Activated B cell treated with CpG ODN at 0.5 μM for 24 hours (primary cell): Measurements from ENCODE around the gene CCNC. TPM values are rescaled to one million over a fixed set of nuclear protein-coding genes. Genes with fewer than 3 reads are reported as not detected.
A peak's percentile ranks its signal among the peaks of the same experiment; 100 is the strongest.

Experiments used
- ATAC-seq: fragments of 200-7000 bp; cut with Tn5 transposase; one replicate; pipeline ENCODE4 v1.10.0; 2021; ENCODE audit warnings: low read depth, mild to moderate bottlenecking, moderate library complexity
- CTCF ChIA-PET: fragments of 350-600 bp; sonication (Branson Sonifier 250); formaldehyde crosslinking; loops from one replicate; lab custom pipeline; 2021; ENCODE audit warnings: antibody characterized with exemption; lab: Charles Lee
- POLR2A ChIA-PET: fragments of 350-600 bp; sonication (Branson Sonifier 250); formaldehyde crosslinking; loops from one replicate; lab custom pipeline; 2021; ENCODE audit warnings: antibody characterized with exemption; lab: Charles Lee
- DNase-seq: peaks from one replicate; pipeline ENCODE4 v3.0.0; 2022
- H3K27ac Mint-ChIP-seq: one replicate; pipeline ENCODE4 v1.8.0; 2020; ENCODE audit warnings: mixed read lengths
- H3K27me3 Mint-ChIP-seq: one replicate; pipeline ENCODE4 v1.8.0; 2021; ENCODE audit warnings: mixed read lengths
- H3K36me3 Mint-ChIP-seq: one replicate; pipeline ENCODE4 v1.8.0; 2021; ENCODE audit warnings: low read depth, mixed read lengths
- H3K4me1 Mint-ChIP-seq: one replicate; pipeline ENCODE4 v1.8.0; 2021; ENCODE audit warnings: mixed read lengths
- H3K4me3 Mint-ChIP-seq: one replicate; pipeline ENCODE4 v1.8.0; 2020; ENCODE audit warnings: mild to moderate bottlenecking, mixed read lengths
- H3K9me3 Mint-ChIP-seq: one replicate; pipeline ENCODE4 v1.8.0; 2020; ENCODE audit warnings: mixed read lengths
- CTCF ChIP-seq: fragments of 200-600 bp; IDR thresholded peaks from one replicate; pipeline ENCODE4 v1.8.0; 2022; ENCODE audit warnings: antibody characterized with exemption, mild to moderate bottlenecking
- intact Hi-C: fragments of 100-400 bp; cut with micrococcal nuclease; formaldehyde crosslinking; loops from one replicate; pipeline ENCODE4 v1.15.1; 2024
- total RNA-seq: library from RNA; stranded (reverse); gene quantifications from 2 replicates; pipeline ENCODE4 v1.2.3, GENCODE V29; 2022

Gene CCNC
- total RNA-seq, 1 donor from 2014 or later: 51.6 TPM

- intact Hi-C loops: no loop called here
- POLR2A ChIA-PET: no interaction called here
- Mint-ChIP-seq H3K36me3 (no peaks in the 10 kb centered on the region), H3K4me1 (peaks cover 22% of the 10 kb centered on the region), H3K4me3 (no peak overlapping the region), H3K27me3 (peaks cover 79% of the 10 kb centered on the region), H3K9me3 (peaks cover 2% of the 10 kb centered on the region), H3K27ac (no peak overlapping the region)
- DNase-seq (no peak), ATAC-seq (no peak)
- CTCF ChIA-PET: interaction anchor here (1.3 kb wide), 1 partner anchor 20 kb away, joined by 3 read pairs; no protein-coding TSS in a partner anchor
- TF ChIP-seq CTCF: no peak
Measured at GRCh38 chr6:99608886-99609482, 40.5 kb upstream of the CCNC start.

- CTCF ChIA-PET: interaction anchor here (1.3 kb wide), 1 partner anchor 20 kb away, joined by 3 read pairs; no protein-coding TSS in a partner anchor
Measured at GRCh38 chr6:99608059-99608885, 39.8 kb upstream of the CCNC start.

GRCh38 chr6:99607416-99608036, 39.1 kb upstream of the CCNC start:
- Mint-ChIP-seq H3K9me3 (peaks cover 2% of the 10 kb centered on the region), H3K27ac (no peak overlapping the region), H3K4me1 (peaks cover 27% of the 10 kb centered on the region), H3K36me3 (no peaks in the 10 kb centered on the region), H3K4me3 (no peak overlapping the region), H3K27me3 (peaks cover 79% of the 10 kb centered on the region)
- ChIA-PET POLR2A (interaction anchor here (1.1 kb wide), 1 partner anchor 19 kb away, joined by 3 read pairs; no protein-coding TSS in a partner anchor), CTCF (interaction anchor here (1.3 kb wide), 1 partner anchor 19 kb away, joined by 3 read pairs; no protein-coding TSS in a partner anchor)
- no peak for DNase-seq
- no peak for TF ChIP-seq CTCF
- ATAC-seq: no peak
- intact Hi-C loops: no loop called here

More at GRCh38 chr6:99608059-99608885, 39.8 kb upstream of the CCNC start:
- H3K4me3 Mint-ChIP-seq: no peak overlapping the region
- H3K27me3 Mint-ChIP-seq: peaks cover 79% of the 10 kb centered on the region
- TF ChIP-seq CTCF: no peak
- intact Hi-C loops: no loop called here
- POLR2A ChIA-PET: no interaction called here
- ATAC-seq (no peak), DNase-seq (no peak)
- H3K4me1 Mint-ChIP-seq: peaks cover 27% of the 10 kb centered on the region
- H3K9me3 Mint-ChIP-seq: peaks cover 2% of the 10 kb centered on the region
- H3K36me3 Mint-ChIP-seq: no peaks in the 10 kb centered on the region
- peak overlapping the region; percentile 24 for H3K27ac Mint-ChIP-seq

GRCh38 chr6:99606656-99607415, 38.4 kb upstream of the CCNC start, which contains the start of gene PRDM13:
Gene PRDM13 (plus strand): TSS chr6:99606833. CDS start chr6:99607035, 202 bp downstream.
- H3K27ac Mint-ChIP-seq: no peak within 1 kb of the TSS
- H3K4me1 Mint-ChIP-seq: peaks cover 30% of the 10 kb centered on the region
- H3K4me3 Mint-ChIP-seq: no peak within 1 kb of the TSS
- ATAC-seq (no peak), DNase-seq (no peak)
- ChIA-PET CTCF (no interaction called here), POLR2A (interaction anchor here (1.1 kb wide), 1 partner anchor 18 kb away, joined by 3 read pairs; no protein-coding TSS in a partner anchor)
- no peak for TF ChIP-seq CTCF
- H3K36me3 Mint-ChIP-seq: no peaks in the 10 kb centered on the region
- peaks cover 2% of the 10 kb centered on the region for H3K9me3 Mint-ChIP-seq
- H3K27me3 Mint-ChIP-seq: peaks cover 78% of the 10 kb centered on the region
- intact Hi-C loops: no loop called here
